ENCODE measurements around the gene KLHL36. TPM values are rescaled to one million over a fixed set of nuclear protein-coding genes. Genes with fewer than 3 reads are reported as not detected.

The KLHL36 gene
- total and polyA plus RNA-seq, 9 of the 15 experiments (the other 6 are each of a cell fraction or from before 2014, with no cell fraction given): 2.1 to 51.2 (median 18.5) TPM

DNA sequence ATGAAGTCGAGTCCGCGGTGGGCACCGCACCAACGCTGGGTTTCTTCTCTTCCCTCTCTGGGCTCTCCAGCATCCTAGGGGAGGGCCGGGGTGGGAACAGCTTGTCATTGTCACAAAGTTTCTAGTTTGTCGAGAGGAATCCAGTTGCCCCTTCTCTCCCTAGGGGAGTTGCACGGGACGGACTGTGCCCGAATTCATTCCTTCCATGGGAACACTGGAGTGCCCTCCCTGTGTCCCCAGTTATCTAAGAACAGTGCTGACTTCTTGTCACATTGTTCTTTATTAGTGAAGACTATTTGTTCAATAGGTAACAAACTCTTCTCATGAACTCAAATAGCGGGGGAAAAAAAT lies 1.2 kb downstream of the KLHL36 start:
- no peak overlapping the region for H2AFZ ChIP-seq (ENCODE audit: low read depth, low read length)
- peaks cover 33% of the 10 kb centered on the region; the same call in 2 of the 3 replicates for H3K36me3 ChIP-seq (ENCODE audit: control insufficient read depth, insufficient read depth, low read length)
- peaks cover 0 to 3% of the 10 kb centered on the region in 2 experiments; a peak in 1 of 5 replicates for H3K27me3 ChIP-seq (ENCODE audit: control insufficient read depth in 2 of 2, insufficient read depth in 2 of 2, low read length in 2 of 2)
- peaks cover 12 to 14% of the 10 kb centered on the region in 2 experiments; a peak in 4 of 5 replicates for H3K4me1 ChIP-seq (replicated peaks in 1 of 2; ENCODE audit: control insufficient read depth in 2 of 2, insufficient read depth in 2 of 2, low read length in 2 of 2)
- H3K9ac ChIP-seq (ENCODE audit: insufficient read depth in 1 of 2, low read depth in 2 of 2, low read length in 2 of 2): peak overlapping the region; percentile 77 to 93
- no peaks in the 10 kb centered on the region for H3K9me3 ChIP-seq (replicated peaks; ENCODE audit: control insufficient read depth, insufficient read depth, low read depth, low read length)
- TF ChIP-seq, protein P1, sequence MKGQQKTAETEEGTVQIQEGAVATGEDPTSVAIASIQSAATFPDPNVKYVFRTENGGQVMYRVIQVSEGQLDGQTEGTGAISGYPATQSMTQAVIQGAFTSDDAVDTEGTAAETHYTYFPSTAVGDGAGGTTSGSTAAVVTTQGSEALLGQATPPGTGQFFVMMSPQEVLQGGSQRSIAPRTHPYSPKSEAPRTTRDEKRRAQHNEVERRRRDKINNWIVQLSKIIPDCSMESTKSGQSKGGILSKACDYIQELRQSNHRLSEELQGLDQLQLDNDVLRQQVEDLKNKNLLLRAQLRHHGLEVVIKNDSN (CRISPR knock-in tag; IDR thresholded peaks at IDR 0.05): peak; percentile 41; the same call in 1 of the 2 replicates
- TF ChIP-seq DPF2 (IDR thresholded peaks at IDR 0.05) (no peak), HMG20B (CRISPR knock-in tag; IDR thresholded peaks at IDR 0.05) (no peak), TEAD4 (IDR thresholded peaks at IDR 0.05; ENCODE audit: low read length) (no peak), TEAD4 (CRISPR knock-in tag; IDR thresholded peaks at IDR 0.05; ENCODE audit: borderline replicate concordance) (peak; percentile 23; the same call in 1 of the 2 replicates), MYC (IDR thresholded peaks at IDR 0.05; ENCODE audit: low read depth, low read length) (no peak), MYC (CRISPR knock-in tag; IDR thresholded peaks at IDR 0.05; ENCODE audit: borderline replicate concordance, low read depth) (0 out of 2 replicates have a peak, but pooled peaks have one; percentile 13), TOE1 (IDR thresholded peaks at IDR 0.05; ENCODE audit: borderline replicate concordance) (no peak), TOE1 (CRISPR knock-in tag; IDR thresholded peaks at IDR 0.05; ENCODE audit: borderline replicate concordance, low read depth) (0 out of 2 replicates have a peak, but pooled peaks have one; percentile 6), ZFP91 (CRISPR knock-in tag; IDR thresholded peaks at IDR 0.05) (0 out of 2 replicates have a peak, but pooled peaks have one; percentile 2)
- intact Hi-C loops (cut with micrococcal nuclease): no loop called here
- no peak for DNase-seq (ENCODE audit: extremely low read depth in 1 of 4, low spot score in 3 of 4)
- no peaks in the 10 kb centered on the region for H3K9me1 ChIP-seq (ENCODE audit: control insufficient read depth, insufficient read depth, low read length)
- ChIA-PET CTCF (ENCODE audit: low intra/inter-chr PET ratio) (no interaction called here), POLR2A (interaction anchor here (1.0 to 1.4 kb wide), 3 partner anchors 9 to 81 kb away, joined by 3 read pairs; no protein-coding TSS in a partner anchor)
- peak overlapping the region; percentile 82 for H3K4me2 ChIP-seq (ENCODE audit: insufficient read depth, low read length)
- no peak for ATAC-seq
- no TSS peak for BruUV-seq (replicated peaks)
- FAIRE-seq: no peak
- 0 out of 2 replicates have a peak, but pooled peaks cover 7% of the 10 kb centered on the region for H4K20me1 ChIP-seq (replicated peaks; ENCODE audit: control insufficient read depth, insufficient read depth, low read length)
- no peak overlapping the region for H3K27ac ChIP-seq (ENCODE audit: extremely low read depth, low read depth, low read length)
- WGBS (ENCODE audit: insufficient coverage, low coverage, missing lambda C conversion rate): 74% methylated on average over 11 of the region's 11 CpGs
- H3K79me2 ChIP-seq (ENCODE audit: control insufficient read depth, insufficient read depth, low read length): peaks cover 14% of the 10 kb centered on the region
- in situ Hi-C loops (cut with MboI): no loop called here
- peak overlapping the region; percentile 68 for H3K4me3 ChIP-seq
